Measurements from ENCODE around the gene LCNL1. TPM values are rescaled to one million over a fixed set of nuclear protein-coding genes. Genes with fewer than 3 reads are reported as not detected.

Gene LCNL1
- total RNA-seq, 1 donor from 2014 or later, result 11.7 TPM

GRCh38 chr9:137008312-137008711 is 25.5 kb downstream of the LCNL1 start:
- TF ChIP-seq CTCF (IDR thresholded peaks at IDR 0.05; ENCODE audit: borderline replicate concordance), result no peak
- peaks cover 39% of the 10 kb centered on the region for H3K36me3 ChIP-seq
- no peaks in the 10 kb centered on the region for H3K27me3 ChIP-seq (ENCODE audit: low read depth)

GRCh38 chr9:137009217-137009616 is 26.4 kb downstream of the LCNL1 start:
- Histone ChIP-seq H3K36me3 (peaks cover 48% of the 10 kb centered on the region), H3K4me3 (no peak overlapping the region), H3K27ac (replicated peaks) (no peak overlapping the region), H3K27me3 (ENCODE audit: low read depth) (no peaks in the 10 kb centered on the region), H3K4me1 (no peaks in the 10 kb centered on the region), H3K9me3 (replicated peaks) (peaks cover 6% of the 10 kb centered on the region)
- no peak for DNase-seq
- no peak for TF ChIP-seq CTCF (IDR thresholded peaks at IDR 0.05; ENCODE audit: borderline replicate concordance)
- intact Hi-C loops (cut with micrococcal nuclease), result no loop called here

More at GRCh38 chr9:137008312-137008711, 25.5 kb downstream of the LCNL1 start:
- no peak for DNase-seq
- intact Hi-C loops (cut with micrococcal nuclease), result no loop called here
- Histone ChIP-seq H3K4me1 (no peaks in the 10 kb centered on the region), H3K27ac (replicated peaks) (no peak overlapping the region), H3K4me3 (no peak overlapping the region), H3K9me3 (replicated peaks) (peaks cover 6% of the 10 kb centered on the region)

GRCh38 chr9:137009938-137010732 is 27.3 kb downstream of the LCNL1 start:
- Histone ChIP-seq H3K36me3 (peaks cover 57% of the 10 kb centered on the region), H3K4me3 (no peak overlapping the region), H3K27me3 (ENCODE audit: low read depth) (no peaks in the 10 kb centered on the region), H3K9me3 (replicated peaks) (no peaks in the 10 kb centered on the region), H3K4me1 (no peaks in the 10 kb centered on the region), H3K27ac (replicated peaks) (no peak overlapping the region)
- intact Hi-C loops (cut with micrococcal nuclease), result no loop called here
- DNase-seq, result no peak
- no peak for TF ChIP-seq CTCF (IDR thresholded peaks at IDR 0.05; ENCODE audit: borderline replicate concordance)

GRCh38 chr9:137011156-137011555 is 28.4 kb downstream of the LCNL1 start:
- no peak overlapping the region for H3K27ac ChIP-seq (replicated peaks)
- H3K4me1 ChIP-seq, result no peaks in the 10 kb centered on the region
- peaks cover 67% of the 10 kb centered on the region for H3K36me3 ChIP-seq
- intact Hi-C loops (cut with micrococcal nuclease), result no loop called here
- DNase-seq, result no peak
- H3K27me3 ChIP-seq (ENCODE audit: low read depth), result no peaks in the 10 kb centered on the region
- TF ChIP-seq CTCF (IDR thresholded peaks at IDR 0.05; ENCODE audit: borderline replicate concordance), result no peak
- no peak overlapping the region for H3K4me3 ChIP-seq
- H3K9me3 ChIP-seq (replicated peaks), result no peaks in the 10 kb centered on the region

- intact Hi-C loops (cut with micrococcal nuclease), result no loop called here
- no peak for TF ChIP-seq CTCF (IDR thresholded peaks at IDR 0.05; ENCODE audit: borderline replicate concordance)
- no peaks in the 10 kb centered on the region for H3K27me3 ChIP-seq (ENCODE audit: low read depth)
- DNase-seq, result no peak
- no peaks in the 10 kb centered on the region for H3K4me1 ChIP-seq
- H3K4me3 ChIP-seq, result no peak overlapping the region
- H3K27ac ChIP-seq (replicated peaks), result no peak overlapping the region
- H3K36me3 ChIP-seq, result peaks cover 77% of the 10 kb centered on the region
- no peaks in the 10 kb centered on the region for H3K9me3 ChIP-seq (replicated peaks)
These were observed 29.3 kb downstream of the LCNL1 start for GRCh38 chr9:137011907-137012675.

Data from left ventricle myocardium inferior (tissue), 1 donor.